Spleen (tissue), 7 donors: ENCODE results near the gene QPCTL.

Source experiments
- CTCF ChIP-seq, 11 experiments: fragments of 200-600 bp in 7 of 11; fragments of 450-650 bp in 4 of 11; sonication (generic) in 4 of 11; IDR thresholded peaks in 8 of 11; conservative IDR thresholded peaks in 3 of 11; 1 replicate in 7 of 11; 2 replicates in 4 of 11; pipeline versions ENCODE4 v1.4.0 to v1.8.0; 2016 to 2021; ENCODE audit warnings: antibody characterized with exemption in 11 of 11, inconsistent platforms in 4 of 11, mild to moderate bottlenecking in 1 of 11
- POLR2A ChIP-seq, 3 donors: fragments of 450-650 bp; IDR thresholded peaks; one replicate each; pipeline ENCODE4 v1.5.1; 2017; ENCODE audit warnings: antibody characterized with exemption in 3 of 3, mild to moderate bottlenecking in 1 of 3
- donor health status: DM: no; HTN: no; CAD: no; lungs with moderate emphysema.
- donor health status: DM: no; HTN: no; CAD: no.
- donor health status: DM: no; HTN: no; CAD: no.

GRCh38 chr19:45681391-45682015 is 11.0 kb upstream of the QPCTL start:
- TF ChIP-seq POLR2A (IDR thresholded peaks at IDR 0.05): no peak
- peak; percentile 95 to 100 (median 98) for TF ChIP-seq CTCF (IDR thresholded peaks at IDR 0.05 in 8 of 11, conservative IDR thresholded peaks at IDR 0.05 in 3 of 11)
